ENCODE data around the gene OR2W1.

Gene OR2W1

DNA sequence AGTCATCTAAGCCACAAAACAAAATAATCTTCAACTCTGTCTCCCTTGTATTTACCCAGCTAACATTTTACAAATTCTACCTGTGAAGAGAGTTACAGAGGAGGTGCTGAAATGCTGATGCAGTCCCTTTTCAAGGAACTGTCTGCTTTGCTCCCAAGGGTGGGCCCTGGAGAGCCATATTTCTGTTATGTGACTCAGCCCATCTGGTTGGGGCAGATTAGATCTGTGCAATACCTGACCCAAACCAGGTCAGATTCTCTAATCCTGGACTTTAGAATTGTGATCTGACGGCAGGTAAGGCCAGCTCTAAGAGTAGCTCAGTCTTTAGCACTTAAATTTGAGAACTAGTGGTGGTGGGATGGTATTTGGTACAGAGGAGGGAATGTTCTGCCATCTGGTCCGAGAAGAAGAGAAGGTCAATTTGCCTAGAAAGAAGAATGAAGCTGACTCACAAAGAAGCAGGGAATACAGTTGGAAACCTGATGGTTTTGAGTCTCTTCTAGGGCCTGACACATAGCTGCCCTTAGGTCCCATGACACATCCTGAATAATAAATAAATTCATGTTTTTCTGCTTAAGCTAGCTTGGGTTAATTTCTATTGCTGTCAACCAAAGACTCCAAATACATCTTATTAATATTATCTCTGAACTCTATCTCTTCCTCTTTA is 48.0 kb downstream of the OR2W1 start:
- DNase-seq: no peak

- DNase-seq: no peak
These were observed 49.8 kb downstream of the OR2W1 start for GRCh38 chr6:28995093-28995650.
